Hematopoietic multipotent progenitor cell treated with erythropoietin and hydrocortisone succinate and interleukin-3 and kit ligand, for 6 days (in vitro differentiated cells): Measurements from ENCODE around the gene EIPR1.
"Not testable (repeated sequence)": the region's sequence is repeated elsewhere in the genome, so short reads cannot be mapped to it uniquely, and the experiment has no call there.

Experiments
- DNase-seq: peaks from one replicate; pipeline ENCODE4 v3.0.0-alpha.2; 2015

The EIPR1 gene

GRCh38 chr2:3399829-3400228 is 22.2 kb upstream of the EIPR1 start:
- no peak for DNase-seq

- DNase-seq: no peak
Measured at GRCh38 chr2:3399381-3399780, 21.8 kb upstream of the EIPR1 start.

GRCh38 chr2:3398857-3399256 is 21.2 kb upstream of the EIPR1 start:
- peak; percentile 12 for DNase-seq

GRCh38 chr2:3396920-3397559 is 19.4 kb upstream of the EIPR1 start:
- DNase-seq: no peak

GRCh38 chr2:3392216-3392615 is 14.6 kb upstream of the EIPR1 start:
- peak; percentile 52 for DNase-seq

GRCh38 chr2:3390041-3390440 is 12.4 kb upstream of the EIPR1 start:
- DNase-seq: no peak

GRCh38 chr2:3389193-3389592 is 11.6 kb upstream of the EIPR1 start:
- DNase-seq: no peak

GRCh38 chr2:3388412-3388738 is 10.8 kb upstream of the EIPR1 start:
- no peak for DNase-seq

GRCh38 chr2:3387644-3388411 is 10.2 kb upstream of the EIPR1 start:
- DNase-seq: no peak

GRCh38 chr2:3387011-3387410 is 9.4 kb upstream of the EIPR1 start:
- no peak for DNase-seq

- no peak for DNase-seq
Measured at GRCh38 chr2:3386448-3386958, 8.9 kb upstream of the EIPR1 start.

GRCh38 chr2:3379647-3380534 is 2.3 kb upstream of the EIPR1 start, which contains the start of gene TRAPPC12:
TSS of gene TRAPPC12 (plus strand) at chr2:3379694. CDS start at chr2:3387624, 7,930 bp downstream.
- peak; percentile 96 for DNase-seq

GRCh38 chr2:3379339-3379646 is 1.7 kb upstream of the EIPR1 start:
- DNase-seq: no peak

GRCh38 chr2:3377279-3377611 is 373 bp downstream of the EIPR1 start:
- peak; percentile 85 for DNase-seq

- no peak for DNase-seq
Measured at GRCh38 chr2:3376821-3377220, 797 bp downstream of the EIPR1 start.

GRCh38 chr2:3369340-3370181 is 8.1 kb downstream of the EIPR1 start:
- DNase-seq: not testable (repeated sequence)

GRCh38 chr2:3368261-3368722 is 9.3 kb downstream of the EIPR1 start:
- no peak for DNase-seq

- no peak for DNase-seq
Measured at GRCh38 chr2:3365219-3365618, 12.4 kb downstream of the EIPR1 start.

- no peak for DNase-seq
Measured at GRCh38 chr2:3361518-3362389, 15.9 kb downstream of the EIPR1 start.

GRCh38 chr2:3357926-3358325 is 19.7 kb downstream of the EIPR1 start:
- DNase-seq: no peak

GRCh38 chr2:3357446-3357845 is 20.2 kb downstream of the EIPR1 start:
- not testable (repeated sequence) for DNase-seq

- no peak for DNase-seq
Measured at GRCh38 chr2:3356799-3357198, 20.8 kb downstream of the EIPR1 start.
